ENCODE results near the gene SHISAL2B. TPM values are rescaled to one million over a fixed set of nuclear protein-coding genes. Genes with fewer than 3 reads are reported as not detected.

The SHISAL2B gene
- total RNA-seq, 1 experiment from 2014 or later = not detected

DNA sequence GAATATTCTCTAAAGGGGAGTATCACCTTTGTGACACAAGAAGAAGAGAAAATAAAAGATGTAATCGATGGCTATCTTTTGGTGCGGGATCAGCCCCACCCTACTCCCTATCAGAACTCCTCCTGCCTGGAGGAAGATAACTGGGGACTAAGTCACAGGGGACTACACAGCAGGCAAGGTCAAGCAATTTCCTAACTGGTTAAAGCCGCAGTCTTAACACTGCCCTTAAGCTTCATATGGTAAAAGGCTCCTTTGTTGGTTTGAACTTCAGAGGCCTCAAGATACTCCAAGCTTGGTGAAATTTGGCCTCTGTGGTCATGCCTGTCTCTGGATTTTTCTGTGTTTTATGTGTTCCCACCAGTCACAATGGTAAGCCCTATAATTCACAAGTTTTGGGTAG lies 1.3 kb upstream of the SHISAL2B start:
- no peak overlapping the region for H3K27ac ChIP-seq

DNA sequence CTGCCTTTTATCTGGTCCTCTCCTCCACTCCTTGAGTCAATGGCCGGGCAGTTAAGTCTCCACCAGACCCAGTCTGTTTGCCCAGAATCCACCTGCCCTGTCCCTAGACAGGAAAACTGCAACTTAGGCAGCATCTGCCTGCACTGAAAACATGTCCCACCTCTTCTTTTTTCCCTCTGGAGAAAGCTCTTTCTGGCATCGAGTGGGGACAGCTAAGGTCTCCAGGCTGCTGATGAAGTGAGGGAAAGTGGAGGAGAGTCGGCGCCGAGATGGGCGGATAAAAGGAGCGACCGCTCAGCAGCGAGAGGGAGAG lies 243 bp upstream of the SHISAL2B start:
- ChIA-PET CTCF (no interaction called here), POLR2A (ENCODE audit: unreplicated experiment) (no interaction called here)
- Histone ChIP-seq H3K9me2 (ENCODE audit: insufficient read depth) (no peaks in the 10 kb centered on the region), H3K79me2 (ENCODE audit: low read depth) (no peaks in the 10 kb centered on the region), H2AFZ (no peak overlapping the region), H4K20me1 (ENCODE audit: insufficient read depth) (no peaks in the 10 kb centered on the region), H3K4me2 (no peak overlapping the region), H3F3A (ENCODE audit: insufficient read depth, low read depth) (no peaks in the 10 kb centered on the region), H3K4me3 (no peak overlapping the region), H3K9me3 (ENCODE audit: insufficient read depth, low read depth) (no peaks in the 10 kb centered on the region), H3K4me1 (replicated peaks; ENCODE audit: insufficient read depth) (no peaks in the 10 kb centered on the region), H3K27me3 (ENCODE audit: insufficient read depth, low read depth) (no peaks in the 10 kb centered on the region; the same call in 1 of the 2 replicates), H3K36me3 (ENCODE audit: low read depth) (no peaks in the 10 kb centered on the region), H3K27ac (no peak overlapping the region)
- no TSS peak for BruUV-seq (replicated peaks)
- intact Hi-C loops (cut with micrococcal nuclease; ENCODE audit: unreplicated experiment) = no loop called here
- DNase-seq = no peak
- TF ChIP-seq EZH2 (IDR thresholded peaks at IDR 0.05; ENCODE audit: low read depth) = no peak
- TF ChIP-seq, protein P1, sequence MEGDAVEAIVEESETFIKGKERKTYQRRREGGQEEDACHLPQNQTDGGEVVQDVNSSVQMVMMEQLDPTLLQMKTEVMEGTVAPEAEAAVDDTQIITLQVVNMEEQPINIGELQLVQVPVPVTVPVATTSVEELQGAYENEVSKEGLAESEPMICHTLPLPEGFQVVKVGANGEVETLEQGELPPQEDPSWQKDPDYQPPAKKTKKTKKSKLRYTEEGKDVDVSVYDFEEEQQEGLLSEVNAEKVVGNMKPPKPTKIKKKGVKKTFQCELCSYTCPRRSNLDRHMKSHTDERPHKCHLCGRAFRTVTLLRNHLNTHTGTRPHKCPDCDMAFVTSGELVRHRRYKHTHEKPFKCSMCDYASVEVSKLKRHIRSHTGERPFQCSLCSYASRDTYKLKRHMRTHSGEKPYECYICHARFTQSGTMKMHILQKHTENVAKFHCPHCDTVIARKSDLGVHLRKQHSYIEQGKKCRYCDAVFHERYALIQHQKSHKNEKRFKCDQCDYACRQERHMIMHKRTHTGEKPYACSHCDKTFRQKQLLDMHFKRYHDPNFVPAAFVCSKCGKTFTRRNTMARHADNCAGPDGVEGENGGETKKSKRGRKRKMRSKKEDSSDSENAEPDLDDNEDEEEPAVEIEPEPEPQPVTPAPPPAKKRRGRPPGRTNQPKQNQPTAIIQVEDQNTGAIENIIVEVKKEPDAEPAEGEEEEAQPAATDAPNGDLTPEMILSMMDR (conservative IDR thresholded peaks at IDR 0.05) = no peak

More for the DNA sequence above, 1.3 kb upstream of the SHISAL2B start:
- BruUV-seq (replicated peaks) = no TSS peak
- H3K4me2 ChIP-seq = no peak overlapping the region
- H3K27me3 ChIP-seq (ENCODE audit: insufficient read depth, low read depth) = no peaks in the 10 kb centered on the region; the same call in 1 of the 2 replicates
- no peak for TF ChIP-seq EZH2 (IDR thresholded peaks at IDR 0.05; ENCODE audit: low read depth)
- TF ChIP-seq, protein P1 (conservative IDR thresholded peaks at IDR 0.05) = no peak
- no peak overlapping the region for H2AFZ ChIP-seq
- intact Hi-C loops (cut with micrococcal nuclease; ENCODE audit: unreplicated experiment) = no loop called here
- no peaks in the 10 kb centered on the region for H3K36me3 ChIP-seq (ENCODE audit: low read depth)
- ChIA-PET POLR2A (ENCODE audit: unreplicated experiment) (no interaction called here), CTCF (no interaction called here)
- no peaks in the 10 kb centered on the region for H3K9me3 ChIP-seq (ENCODE audit: insufficient read depth, low read depth)
- no peaks in the 10 kb centered on the region for H3F3A ChIP-seq (ENCODE audit: insufficient read depth, low read depth)
- no peaks in the 10 kb centered on the region for H3K79me2 ChIP-seq (ENCODE audit: low read depth)
- no peak overlapping the region for H3K4me3 ChIP-seq
- no peaks in the 10 kb centered on the region for H3K9me2 ChIP-seq (ENCODE audit: insufficient read depth)
- H3K4me1 ChIP-seq (replicated peaks; ENCODE audit: insufficient read depth) = no peaks in the 10 kb centered on the region
- no peak for DNase-seq
- H4K20me1 ChIP-seq (ENCODE audit: insufficient read depth) = no peaks in the 10 kb centered on the region

DNA sequence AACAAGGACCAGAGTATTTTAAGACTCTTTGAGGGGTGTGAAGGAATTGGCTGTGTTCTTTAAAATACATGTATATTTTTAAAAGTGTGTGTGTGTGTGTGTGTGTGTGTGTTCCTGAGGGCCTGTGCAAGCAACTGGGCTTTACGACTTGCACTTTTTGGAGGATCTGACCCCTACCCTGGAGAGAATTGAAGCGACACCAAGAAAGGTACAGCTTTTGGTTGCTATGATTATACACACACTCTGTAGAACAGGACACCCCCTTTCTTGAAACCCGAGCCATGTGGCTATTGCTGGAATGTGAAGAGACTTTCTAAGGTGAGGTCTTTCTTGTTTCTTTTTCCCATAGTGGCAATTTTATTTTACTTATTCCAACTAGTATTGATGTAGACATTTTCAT lies 988 bp downstream of the SHISAL2B start:
- intact Hi-C loops (cut with micrococcal nuclease; ENCODE audit: unreplicated experiment) = no loop called here
- Histone ChIP-seq H3F3A (ENCODE audit: insufficient read depth, low read depth) (no peaks in the 10 kb centered on the region), H3K27me3 (ENCODE audit: insufficient read depth, low read depth) (no peaks in the 10 kb centered on the region; the same call in 1 of the 2 replicates), H3K9me2 (ENCODE audit: insufficient read depth) (no peaks in the 10 kb centered on the region), H2AFZ (no peak overlapping the region), H3K4me1 (replicated peaks; ENCODE audit: insufficient read depth) (no peaks in the 10 kb centered on the region), H3K36me3 (ENCODE audit: low read depth) (no peaks in the 10 kb centered on the region), H4K20me1 (ENCODE audit: insufficient read depth) (no peaks in the 10 kb centered on the region), H3K9me3 (ENCODE audit: insufficient read depth, low read depth) (no peaks in the 10 kb centered on the region), H3K4me2 (no peak overlapping the region), H3K27ac (no peak overlapping the region), H3K4me3 (no peak overlapping the region), H3K79me2 (ENCODE audit: low read depth) (no peaks in the 10 kb centered on the region)
- ChIA-PET POLR2A (ENCODE audit: unreplicated experiment) (no interaction called here), CTCF (no interaction called here)
- TF ChIP-seq, protein P1 (conservative IDR thresholded peaks at IDR 0.05) = no peak
- TF ChIP-seq EZH2 (IDR thresholded peaks at IDR 0.05; ENCODE audit: low read depth) = no peak
- DNase-seq = no peak
- no TSS peak for BruUV-seq (replicated peaks)

Data from PC-9 (cell line).